Adipocyte (in vitro differentiated cells): Measurements from ENCODE around the gene TEFM.
"Not testable (repeated sequence)": the region's sequence is repeated elsewhere in the genome, so short reads cannot be mapped to it uniquely, and the experiment has no call there.

Source experiments
- DNase-seq: peaks from one replicate; pipeline ENCODE4 v3.0.0-alpha.2; 2015; ENCODE audit warnings: low read depth
- H3K27me3 ChIP-seq: replicated peaks from 2 replicates; pipeline ENCODE4 v1.7.0; 2013; ENCODE audit warnings: mild to moderate bottlenecking, low read length, moderate library complexity; ENCODE audit not compliant: control insufficient read depth, insufficient read depth
- H3K36me3 ChIP-seq: 2 replicates; pipeline ENCODE4 v1.7.0; 2013; ENCODE audit warnings: low read length, mild to moderate bottlenecking, moderate library complexity; ENCODE audit not compliant: control insufficient read depth, insufficient read depth, severe bottlenecking
- H3K4me1 ChIP-seq: 2 replicates; pipeline ENCODE4 v1.7.0; 2013; ENCODE audit warnings: mild to moderate bottlenecking, low read length, moderate library complexity; ENCODE audit not compliant: control insufficient read depth, insufficient read depth
- H3K4me3 ChIP-seq: 2 replicates; pipeline ENCODE4 v1.7.0; 2013; ENCODE audit warnings: mild to moderate bottlenecking, low read length, moderate library complexity
- H3K9ac ChIP-seq: 2 replicates; pipeline ENCODE4 v1.7.0; 2013; ENCODE audit warnings: mild to moderate bottlenecking, low read length, moderate library complexity
- H3K9me3 ChIP-seq: 2 replicates; pipeline ENCODE4 v1.7.0; 2013; ENCODE audit warnings: mild to moderate bottlenecking, low read length, moderate library complexity; ENCODE audit not compliant: control insufficient read depth

Gene TEFM

DNA sequence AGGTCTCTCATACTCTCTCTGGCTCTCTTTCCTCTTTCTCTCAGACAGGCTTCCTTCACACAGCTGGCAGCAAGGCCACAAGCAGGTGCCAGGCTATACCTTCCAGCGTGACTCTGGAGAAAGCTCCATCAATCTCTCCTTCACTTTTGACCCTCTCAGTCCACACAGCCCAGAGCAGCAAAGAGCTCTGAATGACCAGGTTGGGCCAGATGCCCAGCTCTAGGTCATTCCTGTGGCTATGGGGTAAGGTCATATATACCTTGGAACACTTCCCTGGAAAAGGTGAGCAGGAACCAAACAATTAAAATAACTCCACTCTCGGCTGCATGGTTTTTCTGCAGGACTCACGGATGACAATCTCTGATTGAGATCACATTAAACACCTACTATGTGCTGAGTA, 24.5 kb upstream of the TEFM start:
- DNase-seq: no peak
- no peaks in the 10 kb centered on the region for H3K4me1 ChIP-seq
- peaks cover 10% of the 10 kb centered on the region for H3K27me3 ChIP-seq
- H3K36me3 ChIP-seq: no peaks in the 10 kb centered on the region
- H3K9me3 ChIP-seq: no peaks in the 10 kb centered on the region
- no peak overlapping the region for H3K4me3 ChIP-seq
- H3K9ac ChIP-seq: no peak overlapping the region

DNA sequence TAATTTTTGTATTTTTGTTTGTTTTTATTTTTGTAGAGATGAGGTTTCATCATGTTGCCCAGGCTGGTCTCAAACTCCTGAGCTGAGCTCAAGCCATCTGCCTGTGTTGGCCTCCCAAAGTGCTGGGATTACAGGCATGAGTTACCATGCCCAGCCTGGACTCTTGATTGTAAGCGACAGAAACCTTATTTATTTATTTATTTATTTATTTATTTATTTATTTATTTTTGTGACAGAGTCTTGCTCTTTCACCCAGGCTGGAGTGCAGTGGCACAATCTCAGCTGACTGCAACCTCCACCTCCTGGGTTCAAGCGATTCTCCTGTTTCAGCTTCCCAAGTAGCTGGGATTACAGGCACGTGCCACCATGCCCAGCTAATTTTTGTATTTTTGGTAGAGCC, 23.8 kb upstream of the TEFM start:
- not testable (repeated sequence) for DNase-seq, H3K9ac ChIP-seq, H3K4me1 ChIP-seq

DNA sequence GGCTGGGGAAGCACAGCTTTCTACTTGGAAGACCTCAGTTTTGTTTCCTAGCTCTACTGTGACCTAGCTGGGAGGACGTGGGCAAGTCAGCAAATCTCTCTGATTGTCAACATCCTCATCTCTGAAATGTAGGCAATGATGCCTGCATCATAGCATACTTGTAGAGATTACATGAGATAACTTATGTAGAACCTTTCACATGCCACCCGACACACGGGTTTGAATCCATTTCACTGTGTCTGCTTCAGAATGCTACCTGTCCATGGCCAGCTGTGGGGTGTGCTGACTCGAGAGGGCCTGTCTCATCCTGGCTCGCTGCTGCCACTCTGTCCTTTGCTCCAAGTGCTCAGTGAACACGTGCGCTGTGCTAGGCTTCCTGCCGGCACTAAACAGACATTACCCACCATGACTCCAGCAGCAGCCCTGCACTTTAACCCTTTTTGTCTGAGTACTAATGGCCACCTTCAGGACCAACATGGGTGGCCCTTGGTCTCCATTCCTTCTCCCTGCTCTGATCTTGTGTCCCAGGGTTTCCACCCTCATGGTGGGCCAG, 23.1 kb upstream of the TEFM start:
- H3K4me1 ChIP-seq: no peaks in the 10 kb centered on the region
- H3K9ac ChIP-seq: no peak overlapping the region
- H3K4me3 ChIP-seq: no peak overlapping the region
- DNase-seq: no peak
- H3K27me3 ChIP-seq: peaks cover 15% of the 10 kb centered on the region
- H3K9me3 ChIP-seq: no peaks in the 10 kb centered on the region
- no peaks in the 10 kb centered on the region for H3K36me3 ChIP-seq

More for the DNA sequence above, 23.8 kb upstream of the TEFM start:
- not testable (repeated sequence) for H3K36me3 ChIP-seq, H3K9me3 ChIP-seq, H3K4me3 ChIP-seq
- peaks cover 10% of the 10 kb centered on the region for H3K27me3 ChIP-seq

DNA sequence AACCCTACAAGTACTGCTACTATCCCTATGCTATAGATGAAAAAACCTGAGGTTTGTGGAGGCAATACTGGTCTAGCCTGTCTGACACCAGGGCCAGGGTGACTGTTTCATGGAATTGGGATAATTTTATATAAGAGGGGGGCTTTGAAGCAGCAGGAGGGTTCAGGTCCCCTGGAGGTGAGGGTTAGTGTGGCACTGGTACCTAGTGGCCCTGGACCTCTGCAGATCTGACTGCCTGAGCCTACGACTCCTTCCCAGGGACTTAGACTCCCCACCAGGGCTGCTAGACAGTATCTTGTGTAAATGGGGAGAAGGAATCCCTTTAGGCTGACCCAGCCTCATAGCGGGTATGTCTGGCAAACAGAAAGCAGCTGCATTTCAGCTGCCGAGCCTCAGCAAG, 22.5 kb upstream of the TEFM start:
- H3K4me1 ChIP-seq: no peaks in the 10 kb centered on the region
- H3K36me3 ChIP-seq: no peaks in the 10 kb centered on the region
- H3K9ac ChIP-seq: no peak overlapping the region
- H3K4me3 ChIP-seq: no peak overlapping the region
- DNase-seq: no peak
- H3K9me3 ChIP-seq: no peaks in the 10 kb centered on the region
- peaks cover 19% of the 10 kb centered on the region for H3K27me3 ChIP-seq

DNA sequence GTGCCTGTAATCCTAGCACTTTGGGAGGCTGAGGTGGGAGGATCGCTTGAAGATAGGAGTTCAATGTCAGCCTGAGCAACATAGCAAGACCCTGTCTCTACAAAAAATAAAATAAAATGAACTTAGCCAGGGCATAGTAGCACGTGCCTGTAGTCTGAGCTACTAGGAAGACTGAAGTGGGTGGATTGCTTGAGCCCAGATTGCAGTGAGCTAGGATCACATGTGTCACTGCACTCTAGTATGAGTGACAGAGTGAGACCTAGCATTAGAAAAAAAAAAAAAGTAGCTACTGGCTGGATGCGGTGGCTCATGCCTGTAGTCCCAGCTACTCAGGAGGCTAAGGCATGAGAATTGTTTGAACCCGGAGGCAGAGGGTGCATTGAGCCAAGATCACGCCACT, 21.7 kb upstream of the TEFM start:
- Histone ChIP-seq H3K9me3 (no peaks in the 10 kb centered on the region), H3K4me3 (no peak overlapping the region), H3K9ac (no peak overlapping the region), H3K4me1 (peaks cover under 1% of the 10 kb centered on the region), H3K36me3 (no peaks in the 10 kb centered on the region), H3K27me3 (peaks cover 23% of the 10 kb centered on the region)
- DNase-seq: no peak

DNA sequence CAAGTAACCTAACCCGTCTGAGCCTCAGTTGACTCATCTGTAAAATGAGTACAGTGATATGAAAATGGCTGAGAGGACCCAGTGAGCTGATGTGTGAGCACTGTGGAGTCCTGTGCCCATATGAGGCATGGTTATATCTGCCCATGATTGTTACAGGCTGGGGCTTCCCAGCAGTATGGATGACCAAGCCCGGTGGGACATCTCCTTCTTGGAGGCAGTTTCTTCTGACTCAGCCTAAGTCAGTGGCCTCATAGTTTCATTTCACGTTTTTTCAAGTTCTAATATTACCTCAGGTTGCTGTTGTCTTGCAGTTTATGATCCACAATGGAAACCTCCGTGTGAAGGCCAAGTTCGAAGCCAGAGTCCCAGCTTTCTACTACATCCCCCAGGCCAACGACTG, 20.5 kb upstream of the TEFM start:
- H3K36me3 ChIP-seq: no peaks in the 10 kb centered on the region
- peaks cover 3% of the 10 kb centered on the region for H3K4me1 ChIP-seq
- H3K27me3 ChIP-seq: peaks cover 26% of the 10 kb centered on the region

DNA sequence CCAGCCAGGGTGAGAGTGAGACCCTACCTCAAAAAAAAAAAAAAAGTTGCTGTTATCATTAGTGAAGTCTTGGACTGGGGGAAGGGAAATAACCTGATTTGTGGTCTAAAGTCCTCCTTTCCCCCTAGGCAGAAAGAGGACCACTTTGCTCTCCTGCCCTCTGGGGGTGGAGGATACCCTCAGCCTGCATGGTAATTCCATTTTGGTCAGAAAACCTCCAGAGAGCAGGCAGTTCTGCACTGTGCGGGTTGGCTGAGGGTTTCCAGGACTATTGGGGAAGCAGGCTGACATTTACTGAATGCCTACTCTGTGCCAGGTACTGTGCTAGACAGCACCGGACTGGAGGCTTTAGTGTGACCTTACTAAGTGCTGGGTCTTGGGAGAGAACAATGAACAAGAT, 18.3 kb upstream of the TEFM start:
- H3K9ac ChIP-seq: no peak overlapping the region
- DNase-seq: no peak
- H3K36me3 ChIP-seq: no peaks in the 10 kb centered on the region
- H3K27me3 ChIP-seq: peaks cover 24% of the 10 kb centered on the region
- H3K4me1 ChIP-seq: peaks cover 3% of the 10 kb centered on the region
- no peak overlapping the region for H3K4me3 ChIP-seq
- no peaks in the 10 kb centered on the region for H3K9me3 ChIP-seq

More for the DNA sequence above, 20.5 kb upstream of the TEFM start:
- DNase-seq: no peak
- Histone ChIP-seq H3K9me3 (no peaks in the 10 kb centered on the region), H3K9ac (no peak overlapping the region), H3K4me3 (no peak overlapping the region)

DNA sequence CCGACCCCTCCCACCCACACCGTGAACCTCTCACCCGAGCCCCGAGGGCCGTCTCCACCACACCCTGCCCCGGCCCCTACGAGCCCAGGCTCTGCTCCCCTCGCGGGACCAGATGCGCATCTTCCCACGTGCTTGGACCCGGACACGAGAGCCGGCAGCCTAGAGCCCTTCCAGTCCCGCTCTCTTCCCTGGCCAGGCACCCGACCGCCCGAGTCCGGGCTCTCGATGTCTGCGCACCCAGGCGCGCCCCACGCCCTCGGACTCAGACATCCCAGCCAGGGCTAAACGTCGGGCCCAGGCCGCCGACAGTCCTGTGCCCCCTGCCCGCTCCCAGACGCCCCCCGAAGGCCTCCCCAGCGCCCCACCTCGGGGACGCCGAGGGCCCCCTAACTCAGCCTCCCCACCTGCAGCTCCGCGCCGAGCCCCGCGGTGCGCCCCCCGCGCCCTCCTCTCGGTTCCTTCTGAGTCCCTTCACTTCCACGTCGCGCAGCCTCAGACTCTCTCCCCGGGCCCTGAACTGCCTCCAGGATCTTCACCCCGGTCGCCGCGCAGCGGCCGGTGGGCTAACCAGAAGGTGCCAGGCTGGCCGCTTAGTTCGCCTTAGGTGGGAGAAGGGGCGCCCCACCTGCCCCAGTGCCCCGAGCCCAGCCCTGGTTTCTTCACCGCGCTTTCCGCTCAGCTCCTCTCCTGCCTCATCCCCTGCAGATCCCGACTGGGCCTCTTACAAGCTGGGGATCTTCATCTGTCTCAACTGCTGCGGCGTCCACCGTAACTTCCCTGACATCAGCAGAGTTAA, 16.4 kb upstream of the TEFM start:
- H3K27me3 ChIP-seq: peaks cover 24% of the 10 kb centered on the region
- peak overlapping the region; percentile 66 for H3K4me3 ChIP-seq
- peak; percentile 24 for DNase-seq

DNA sequence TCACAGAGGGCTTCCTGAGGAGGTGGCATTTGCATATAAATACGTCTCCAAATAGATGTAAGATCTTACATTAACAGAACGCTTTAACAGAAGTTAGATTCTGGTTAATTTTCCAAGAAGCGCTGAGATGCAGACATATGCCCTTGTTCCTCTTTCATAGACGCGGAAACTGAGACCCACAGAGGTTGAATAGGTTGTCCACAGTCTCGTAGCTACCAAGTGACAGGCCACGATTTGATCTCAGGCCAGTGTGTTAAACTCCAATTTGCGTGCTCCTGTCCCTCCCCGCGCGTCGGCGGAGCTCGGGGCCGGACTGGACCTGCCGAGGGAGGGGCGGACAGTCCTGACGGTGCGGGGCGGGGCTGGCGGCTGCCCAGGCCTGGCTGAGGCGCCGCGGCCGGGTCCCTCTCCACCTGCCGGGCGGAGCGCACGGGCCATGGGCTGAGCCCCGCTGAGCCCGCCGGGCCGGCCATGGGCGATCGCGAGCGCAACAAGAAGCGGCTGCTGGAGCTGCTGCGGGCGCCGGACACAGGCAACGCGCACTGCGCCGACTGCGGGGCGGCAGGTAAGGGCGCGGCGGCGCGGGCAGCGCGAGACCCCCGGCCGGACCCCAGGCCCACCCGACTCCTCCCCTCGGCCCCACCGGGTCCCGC, 15.6 kb upstream of the TEFM start, which contains the start of gene ADAP2:
TSS of gene ADAP2 (plus strand) at position 402 of the 653 bp plus-strand sequence. CDS start at position 472, 70 bp downstream.
- Histone ChIP-seq H3K27me3 (peaks cover 24% of the 10 kb centered on the region), H3K9ac (no peak within 1 kb of the TSS), H3K36me3 (no peaks in the 10 kb centered on the region), H3K4me3 (peak within 1 kb of the TSS; percentile 66), H3K9me3 (no peaks in the 10 kb centered on the region), H3K4me1 (peaks cover 3% of the 10 kb centered on the region)
- peak; percentile 25 for DNase-seq

More for the DNA sequence above, 16.4 kb upstream of the TEFM start:
- Histone ChIP-seq H3K9me3 (no peaks in the 10 kb centered on the region), H3K36me3 (no peaks in the 10 kb centered on the region), H3K9ac (no peak overlapping the region), H3K4me1 (peaks cover 3% of the 10 kb centered on the region)

DNA sequence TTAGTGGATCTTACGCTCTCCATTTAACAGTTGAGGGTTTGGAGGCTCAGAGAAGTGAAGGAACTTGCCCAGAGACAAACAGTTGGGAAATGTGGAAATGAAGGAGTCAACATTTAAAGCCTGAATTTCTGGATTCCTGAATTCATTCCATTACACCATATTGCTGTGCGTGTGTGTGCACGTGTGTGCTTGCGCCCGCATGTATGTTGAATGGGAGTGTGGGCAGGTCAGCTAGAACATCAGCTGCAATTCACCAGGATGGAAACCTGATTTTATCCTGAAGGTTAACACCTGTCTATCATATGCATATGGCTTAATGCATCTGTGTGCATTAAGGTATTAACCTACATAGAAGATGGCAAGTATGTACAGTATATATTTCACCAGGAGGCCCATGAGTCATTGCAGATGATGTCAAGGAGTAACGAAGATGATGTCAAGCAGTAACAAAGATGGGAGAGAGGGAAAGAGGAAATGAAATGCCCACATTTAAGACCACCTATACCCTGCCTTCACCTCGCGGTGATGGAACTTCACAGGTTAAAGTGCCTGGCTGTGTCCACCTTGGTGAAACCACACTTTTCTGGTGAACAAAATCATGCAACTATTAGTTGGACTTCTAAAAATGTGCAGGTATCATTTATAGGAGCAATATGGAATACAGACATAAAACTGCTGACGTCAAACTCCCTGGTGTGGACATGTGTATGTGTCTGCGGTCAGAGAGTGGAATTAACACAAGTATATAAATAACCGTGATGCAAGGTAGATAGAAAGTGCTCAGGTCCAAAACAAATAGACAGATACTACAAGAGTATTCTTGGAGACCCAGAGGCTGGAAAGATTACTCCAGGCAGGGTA, 14.9 kb upstream of the TEFM start:
- peaks cover 3% of the 10 kb centered on the region for H3K4me1 ChIP-seq
- peaks cover 24% of the 10 kb centered on the region for H3K27me3 ChIP-seq
- no peak overlapping the region for H3K4me3 ChIP-seq

DNA sequence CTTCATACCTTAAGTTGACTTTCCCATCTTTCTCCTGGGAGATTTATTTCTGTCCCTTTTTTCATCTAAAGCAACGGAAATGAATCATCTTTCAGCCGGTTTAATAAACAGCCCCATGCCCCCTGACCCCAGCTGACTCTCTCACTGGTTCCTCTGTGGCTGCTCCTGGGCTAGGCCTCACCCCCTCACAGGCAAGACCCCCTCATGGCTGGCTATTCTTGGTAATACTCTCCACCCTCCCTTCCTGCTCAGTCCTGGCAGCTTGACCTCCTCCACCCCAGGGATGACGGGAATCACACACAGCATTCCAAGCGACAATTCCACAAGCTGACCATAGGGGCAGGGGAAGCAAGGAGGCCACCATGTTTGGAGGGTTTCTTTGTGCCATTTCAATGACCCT, 14.2 kb upstream of the TEFM start:
- H3K4me3 ChIP-seq: no peak overlapping the region
- H3K36me3 ChIP-seq: no peaks in the 10 kb centered on the region
- H3K27me3 ChIP-seq: peaks cover 24% of the 10 kb centered on the region
- H3K4me1 ChIP-seq: peaks cover 3% of the 10 kb centered on the region
- no peaks in the 10 kb centered on the region for H3K9me3 ChIP-seq
- no peak overlapping the region for H3K9ac ChIP-seq
- no peak for DNase-seq

More for the DNA sequence above, 14.9 kb upstream of the TEFM start:
- DNase-seq: no peak
- no peak overlapping the region for H3K9ac ChIP-seq
- no peaks in the 10 kb centered on the region for H3K36me3 ChIP-seq
- no peaks in the 10 kb centered on the region for H3K9me3 ChIP-seq
